ENCODE data around the gene EIF1AX.
"Not testable (repeated sequence)": the region's sequence is repeated elsewhere in the genome, so short reads cannot be mapped to it uniquely, and the experiment has no call there.

EIF1AX gene

DNA sequence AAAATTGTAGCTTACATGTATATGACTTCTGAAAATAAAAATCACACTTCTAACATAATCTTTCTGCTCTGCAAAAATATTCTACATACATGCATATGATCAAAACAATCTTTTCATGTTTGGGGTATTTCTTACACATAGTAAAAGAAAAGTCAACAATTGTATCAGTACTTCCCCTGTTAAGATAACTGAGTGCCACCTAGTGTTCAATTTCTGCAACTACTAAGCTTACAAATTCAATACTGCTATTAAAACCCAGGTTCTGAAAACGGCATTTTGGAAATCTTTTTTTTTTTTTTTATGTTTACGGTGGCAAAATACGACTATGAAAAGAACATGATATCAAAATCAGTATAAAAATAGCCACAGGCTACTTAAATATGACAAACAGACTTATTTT is 14.2 kb downstream of the EIF1AX start:
- in situ Hi-C loops (cut with MboI; ENCODE audit: low sequenced_read_pairs) = not testable (repeated sequence)

DNA sequence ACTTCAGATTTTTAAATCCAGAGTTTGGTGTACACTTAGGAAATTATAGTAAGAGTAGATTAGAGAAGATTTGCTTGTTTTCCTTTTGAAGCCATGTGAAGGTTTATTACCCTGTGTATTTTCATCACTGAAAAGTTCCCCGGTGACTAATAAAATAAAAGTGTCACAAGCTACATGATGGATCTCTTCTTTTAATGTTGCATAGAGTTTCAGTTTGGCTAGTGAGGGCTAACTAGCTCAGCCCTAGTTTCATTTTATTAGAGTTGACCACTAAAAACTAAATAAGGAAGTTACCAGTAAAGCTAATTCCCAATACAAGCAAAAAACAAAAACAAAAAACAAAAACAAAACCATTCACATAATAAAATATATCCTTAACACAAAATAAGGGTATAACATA is 14.8 kb downstream of the EIF1AX start:
- in situ Hi-C loops (cut with MboI; ENCODE audit: low sequenced_read_pairs) = not testable (repeated sequence)

DNA sequence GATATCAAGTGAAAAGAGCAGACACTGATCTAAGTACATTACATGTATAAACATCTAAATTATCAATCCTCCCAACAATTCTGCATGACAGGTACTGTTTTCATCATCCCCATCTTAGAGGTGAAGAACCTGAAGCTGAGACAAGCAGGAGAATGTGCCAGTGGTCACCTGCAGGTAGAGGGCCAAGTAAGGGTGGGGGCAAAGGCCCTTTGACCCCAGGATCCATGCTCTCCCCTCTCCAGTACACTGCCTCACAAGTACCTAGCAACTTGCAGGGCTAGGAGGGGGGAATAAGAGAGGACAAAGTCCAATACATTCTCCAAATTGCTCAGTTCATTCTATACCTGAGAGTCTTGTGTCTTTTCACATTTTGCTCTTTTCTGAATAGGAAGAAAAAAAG is 16.7 kb downstream of the EIF1AX start:
- in situ Hi-C loops (cut with MboI; ENCODE audit: low sequenced_read_pairs) = no loop called here

DNA sequence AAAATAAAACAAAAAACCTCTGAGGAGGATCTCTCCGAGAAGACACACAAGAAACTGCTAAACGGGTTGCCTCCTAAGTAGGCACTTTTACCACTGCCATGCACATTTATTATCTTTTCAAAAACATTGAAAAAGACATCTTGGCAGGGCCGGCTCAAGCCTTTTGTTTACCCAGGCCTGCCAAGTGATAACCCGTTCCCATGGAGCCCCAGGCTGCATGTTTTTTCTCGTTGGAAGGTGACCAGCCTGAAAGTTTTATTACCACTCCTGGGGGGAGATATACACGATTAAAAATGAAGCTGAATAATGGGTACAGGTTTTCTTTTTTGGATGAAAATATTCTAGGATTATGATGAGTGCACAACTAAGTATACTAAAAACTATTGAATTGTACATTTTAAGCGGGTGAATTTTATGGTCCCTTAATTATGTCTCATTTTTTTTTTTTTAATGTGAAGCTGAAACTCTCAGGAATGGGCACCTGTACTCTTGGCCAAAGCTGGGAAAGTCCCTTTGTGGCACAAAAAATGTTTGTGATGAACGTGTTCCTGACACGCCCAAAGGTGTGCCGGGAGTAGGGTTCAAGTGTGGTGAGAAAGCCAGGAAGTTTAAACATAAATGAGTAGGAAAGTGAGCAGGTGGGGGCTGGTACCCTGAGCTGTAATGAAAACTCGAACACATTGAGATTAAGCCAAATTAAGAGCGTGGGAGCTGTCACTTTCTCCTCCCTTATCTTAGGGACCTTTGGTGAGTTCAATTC is 23.4 kb downstream of the EIF1AX start:
- in situ Hi-C loops (cut with MboI; ENCODE audit: low sequenced_read_pairs) = no loop called here

DNA sequence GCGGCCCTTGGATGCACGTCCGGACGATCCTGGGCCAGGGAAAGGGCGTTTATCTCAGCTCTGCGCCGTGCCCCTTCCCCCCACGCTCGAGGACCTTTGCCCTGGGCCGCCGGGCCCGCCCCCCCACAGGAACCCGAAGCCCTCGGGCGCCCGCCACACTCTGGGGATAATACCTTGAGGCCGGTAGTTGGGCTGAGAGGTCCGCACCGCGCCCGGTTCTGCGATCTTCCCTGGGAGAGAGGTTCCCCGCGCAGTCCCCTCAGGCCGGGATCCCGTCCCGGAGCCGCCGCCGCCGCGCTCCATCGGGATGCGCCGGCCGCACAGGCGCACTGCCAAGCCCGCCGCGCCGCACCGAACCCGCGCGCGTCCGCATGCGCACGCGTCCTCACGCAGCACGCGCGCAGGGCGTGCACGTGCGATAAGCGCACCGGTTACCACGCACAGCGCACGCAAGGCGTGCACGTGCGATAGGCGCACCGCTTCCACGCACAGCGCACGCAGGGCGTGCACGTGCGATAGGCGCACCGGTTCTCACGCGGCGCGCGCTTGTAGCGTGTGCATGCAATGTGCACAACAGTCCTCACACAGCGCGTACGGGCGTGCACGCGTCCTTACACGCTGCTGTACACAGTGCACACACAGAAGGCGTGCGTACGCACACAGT is 24.9 kb downstream of the EIF1AX start, which contains the start of gene MAP7D2:
TSS of gene MAP7D2 (minus strand) at position 331 of the 664 bp plus-strand sequence. CDS start at position 303, 28 bp downstream.
- in situ Hi-C loops (cut with MboI; ENCODE audit: low sequenced_read_pairs) = no loop called here

DNA sequence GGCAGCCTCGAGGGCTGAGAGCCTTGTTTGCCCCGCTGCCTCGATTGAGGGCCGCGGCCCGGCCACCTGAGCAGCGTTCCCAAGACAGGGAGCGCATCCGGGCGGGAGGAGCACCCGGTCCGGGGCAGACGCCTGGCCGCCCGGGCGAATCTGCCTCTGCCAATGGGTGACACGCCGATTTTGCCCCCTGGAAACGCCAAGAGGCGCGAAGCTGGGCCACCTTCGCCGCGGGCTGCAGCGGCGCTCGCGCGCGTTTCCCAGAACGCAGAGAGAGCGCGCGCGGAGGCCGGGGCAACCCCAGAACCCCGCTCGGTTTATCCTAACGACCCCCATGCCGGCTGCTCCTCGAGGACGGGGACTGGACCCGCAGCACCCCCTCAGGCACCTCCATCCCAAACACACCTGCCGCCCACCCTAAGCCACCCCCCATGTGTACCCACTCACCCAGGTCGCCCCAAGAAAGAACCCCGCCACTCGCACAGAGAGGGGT is 25.5 kb downstream of the EIF1AX start:
- in situ Hi-C loops (cut with MboI; ENCODE audit: low sequenced_read_pairs) = no loop called here

DNA sequence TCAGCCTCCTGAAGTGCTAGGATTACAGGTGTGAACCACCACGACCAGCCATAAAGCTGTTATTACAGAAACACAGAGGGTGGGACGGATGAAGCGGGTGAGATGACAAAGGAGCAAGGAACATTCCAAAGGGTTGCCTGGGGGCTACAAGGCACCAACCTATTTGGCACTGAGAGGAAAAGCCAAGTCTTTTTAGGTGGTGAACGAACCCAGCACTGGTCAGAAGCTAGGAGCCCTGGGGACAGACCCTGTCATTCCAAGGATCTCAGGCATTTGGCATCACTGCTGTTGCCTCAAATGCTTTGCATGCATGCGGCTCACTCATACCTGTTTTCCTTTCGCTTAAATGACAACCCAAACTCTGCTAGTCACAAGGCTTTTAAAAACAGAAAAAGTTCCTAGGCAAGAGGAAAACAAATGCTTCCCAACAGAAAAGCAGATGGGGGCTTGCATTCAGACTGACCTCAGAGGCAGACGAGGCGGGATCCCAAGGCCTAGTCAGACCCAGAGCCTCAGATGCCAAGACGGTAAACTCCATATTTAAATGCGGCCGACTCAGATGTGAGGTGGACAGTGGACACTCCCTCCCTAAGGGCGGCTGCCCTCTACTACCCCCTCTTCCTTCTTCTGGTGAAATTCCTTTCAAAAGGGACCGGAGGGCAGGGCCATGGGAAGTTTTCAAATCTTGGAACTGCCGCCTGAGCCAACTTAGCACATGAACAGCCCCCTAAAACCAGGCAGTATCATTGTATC is 29.4 kb downstream of the EIF1AX start:
- in situ Hi-C loops (cut with MboI; ENCODE audit: low sequenced_read_pairs) = no loop called here

DNA sequence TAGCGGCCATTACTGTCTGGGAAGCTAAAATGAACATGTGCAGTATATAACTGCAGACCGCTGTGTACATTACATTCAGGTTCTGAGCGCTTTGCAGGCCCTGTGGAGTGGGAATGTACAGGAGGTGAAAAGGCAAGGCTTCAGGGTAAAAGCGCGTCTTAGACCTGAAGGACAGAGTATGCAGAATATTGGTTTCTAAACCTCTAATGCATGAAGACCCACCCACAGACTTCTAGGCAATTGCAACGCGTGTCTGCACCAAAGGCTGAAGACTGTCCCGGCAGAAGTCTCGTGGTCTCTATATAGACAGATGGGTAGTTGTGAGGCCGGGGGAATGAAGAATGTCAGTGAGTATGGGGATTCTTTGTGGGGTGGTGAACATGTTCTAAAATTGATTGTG is 30.4 kb downstream of the EIF1AX start:
- in situ Hi-C loops (cut with MboI; ENCODE audit: low sequenced_read_pairs) = no loop called here

DNA sequence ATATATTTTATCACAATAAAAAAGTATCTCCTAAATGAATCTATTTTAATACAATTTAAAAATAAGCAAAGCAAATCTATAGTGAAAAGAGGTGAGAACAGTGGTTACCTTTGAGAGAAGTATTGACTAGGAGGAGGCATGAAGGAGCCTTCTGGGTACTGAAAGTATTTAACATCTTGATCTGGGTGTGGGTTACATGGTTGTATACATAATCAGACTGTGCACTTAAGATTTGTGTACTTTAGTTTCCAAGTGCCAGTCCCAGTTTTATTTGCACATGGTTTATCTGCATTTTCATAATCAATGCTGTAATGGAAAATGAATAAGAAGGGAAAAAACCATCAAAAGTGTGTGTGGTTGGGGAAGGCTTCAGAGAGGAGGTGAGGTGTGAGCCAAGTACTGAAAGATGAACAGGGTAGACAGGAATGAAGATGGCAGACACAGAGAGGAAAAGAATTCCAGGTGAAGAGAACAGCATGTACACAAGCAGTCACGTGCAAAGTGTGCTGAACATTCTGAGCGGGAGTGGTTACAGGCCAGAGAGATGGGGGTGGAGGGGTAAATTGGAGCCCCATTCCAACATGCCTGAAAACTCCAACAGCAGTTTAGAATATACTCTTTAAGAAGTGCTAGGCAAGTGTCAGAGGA is 39.6 kb downstream of the EIF1AX start:
- in situ Hi-C loops (cut with MboI; ENCODE audit: low sequenced_read_pairs) = no loop called here

DNA sequence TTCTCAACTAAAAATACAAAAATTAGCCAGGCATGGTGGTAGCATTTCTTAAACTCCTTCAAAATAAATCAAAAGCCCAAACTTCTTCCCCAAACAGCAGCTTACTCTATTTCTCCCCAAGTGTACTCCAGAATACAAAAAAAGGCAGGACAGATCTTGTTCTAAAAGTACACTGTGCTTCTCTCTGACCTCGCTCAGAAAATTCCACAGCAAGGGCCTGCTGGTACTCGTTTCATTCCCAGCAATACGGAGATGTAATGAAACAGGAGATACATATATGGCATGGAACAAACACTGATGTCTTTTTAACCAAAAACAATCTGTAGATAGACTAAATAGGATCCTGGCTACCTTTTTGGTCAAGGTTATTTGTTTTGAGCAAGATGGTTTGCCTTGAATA is 50.1 kb downstream of the EIF1AX start:
- in situ Hi-C loops (cut with MboI; ENCODE audit: low sequenced_read_pairs) = no loop called here

DNA sequence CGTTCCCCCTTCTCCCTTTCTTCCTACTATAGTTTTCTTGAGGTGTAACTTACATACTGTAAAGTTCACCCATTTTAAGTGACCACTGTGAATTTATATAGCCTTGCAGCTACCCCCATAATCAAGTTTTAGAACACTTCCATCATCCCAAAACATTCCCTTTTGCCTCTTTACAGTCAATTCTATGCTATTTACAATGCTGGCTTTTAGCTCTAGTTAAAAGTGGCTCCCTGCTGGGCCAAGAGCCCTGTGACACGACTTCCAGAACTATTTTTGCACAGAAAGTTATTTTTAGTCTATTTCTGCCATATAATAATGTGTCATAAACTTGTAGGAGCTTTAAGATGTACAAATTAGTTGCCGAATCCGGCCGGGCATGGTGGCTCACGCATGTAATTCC is 51.8 kb downstream of the EIF1AX start:
- in situ Hi-C loops (cut with MboI; ENCODE audit: low sequenced_read_pairs) = no loop called here

DNA sequence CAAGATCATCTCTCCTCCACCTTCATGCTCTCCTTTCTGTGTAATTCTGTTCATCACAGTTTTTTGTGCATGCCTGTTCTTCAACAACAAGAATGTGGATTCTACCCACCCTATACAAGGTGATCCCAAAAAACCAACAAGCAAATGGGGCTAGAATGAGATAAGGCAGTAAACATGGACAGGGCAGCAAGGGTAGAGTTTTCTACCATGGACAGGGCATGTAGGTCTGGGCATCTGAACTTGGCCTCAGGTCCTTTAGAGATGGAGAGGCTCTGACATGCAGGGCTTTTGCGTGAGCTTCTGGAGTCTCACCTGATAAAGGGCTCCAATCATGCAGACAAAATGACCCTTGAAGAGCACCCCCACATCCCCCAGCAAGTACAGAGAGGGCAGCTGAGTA is 61.4 kb downstream of the EIF1AX start:
- in situ Hi-C loops (cut with MboI; ENCODE audit: low sequenced_read_pairs) = no loop called here
